Prostate gland (tissue), 2 donors: Measurements from ENCODE around the gene CRLF3.

Experiments used
- CTCF ChIP-seq, 4 experiments: fragments of 200-600 bp in 2 of 4; fragments of 450-650 bp in 2 of 4; sonication (generic) in 2 of 4; IDR thresholded peaks; 1 replicate in 3 of 4; 2 replicates in 1 of 4; pipeline ENCODE4 v1.5.1; 2016 to 2019; ENCODE audit warnings: antibody characterized with exemption in 4 of 4, mild to moderate bottlenecking in 2 of 4, moderate library complexity in 2 of 4
- POLR2A ChIP-seq: fragments of 450-650 bp; IDR thresholded peaks from one replicate; pipeline ENCODE4 v1.6.1; 2016; ENCODE audit warnings: antibody characterized with exemption, mild to moderate bottlenecking

GRCh38 chr17:30832438-30833124, 8.1 kb upstream of the CRLF3 start:
- TF ChIP-seq CTCF (IDR thresholded peaks at IDR 0.05) (no peak), POLR2A (no peak)
